Stomach (tissue), 9 donors: ENCODE measurements around the gene ZBTB7A. TPM values are rescaled to one million over a fixed set of nuclear protein-coding genes. Genes with fewer than 3 reads are reported as not detected.

Source experiments
- DNase-seq, 2 donors: peaks; one replicate each; pipeline versions ENCODE4 v3.0.0 to v3.0.0-alpha.2; 2013 to 2019
- H3K27ac ChIP-seq, 5 donors: fragments of 200-600 bp in 4 of 5; sonication (generic) in 4 of 5; one replicate each; pipeline ENCODE4 v1.5.1; 2013 to 2019; ENCODE audit warnings: mild to moderate bottlenecking in 1 of 5, moderate library complexity in 1 of 5
- H3K27me3 ChIP-seq, 3 donors: fragments of 200-600 bp; sonication (generic); one replicate each; pipeline ENCODE4 v1.5.1; 2017 to 2019; ENCODE audit warnings: mixed run types in 1 of 3
- H3K36me3 ChIP-seq, 4 donors: fragments of 200-600 bp; sonication (generic); 1 replicate in 3 of 4; 2 replicates in 1 of 4; pipeline ENCODE4 v1.5.1; 2016 to 2019
- H3K4me1 ChIP-seq, 4 donors: fragments of 200-600 bp; sonication (generic); one replicate each; pipeline ENCODE4 v1.5.1; 2016 to 2019
- H3K4me3 ChIP-seq, 4 donors: fragments of 200-600 bp; sonication (generic) in 3 of 4; one replicate each; pipeline ENCODE4 v1.5.1; 2016 to 2019; ENCODE audit warnings: mild to moderate bottlenecking in 1 of 4
- H3K9me3 ChIP-seq, 4 donors: fragments of 200-600 bp; sonication (generic); one replicate each; pipeline ENCODE4 v1.5.1; 2016 to 2019
- EP300 ChIP-seq: sonication (generic); formaldehyde crosslinking; IDR thresholded peaks from one replicate; pipeline ENCODE4 v1.6.1; 2017; ENCODE audit warnings: antibody characterized with exemption
- POLR2A ChIP-seq, 4 donors: fragments of 450-650 bp; IDR thresholded peaks; one replicate each; pipeline ENCODE4 v1.6.1; 2016; ENCODE audit warnings: antibody characterized with exemption in 4 of 4, control low read depth in 2 of 4, mild to moderate bottlenecking in 1 of 4, moderate library complexity in 1 of 4
- POLR2AphosphoS5 ChIP-seq, 3 donors: sonication (generic); formaldehyde crosslinking; IDR thresholded peaks; one replicate each; pipeline ENCODE4 v1.6.1; 2016; ENCODE audit warnings: antibody characterized with exemption in 3 of 3
- WGBS, 5 donors: extraction: QIAGEN DNeasy Blood & Tissue Kit in 3 of 5; methylation state at CpG; one replicate each; pipeline versions ENCODE4 v1.1.5 to v1.1.7; 2013 to 2018; 5-methylcytosine and 5-hydroxymethylcytosine counted together
- intact Hi-C: fragments of 100-400 bp; cut with DNase I; formaldehyde crosslinking; loops from one replicate; pipeline ENCODE4 v1.15.1; 2023; ENCODE audit warnings: low total_unique reads
- polyA plus RNA-seq, 3 donors: library from polyadenylated mRNA; stranded (reverse); fragments of 200-250 nt; gene quantifications; one replicate each; pipeline ENCODE4 v1.2.3, GENCODE V29; 2013
- total RNA-seq, 5 donors: library from RNA; depleted of rRNA; stranded (reverse); fragments of >200 nt; gene quantifications; one replicate each; pipeline versions ENCODE4 v1.1.0 to v1.2.3, GENCODE V29; 2014 to 2016
- TF ChIP-seq, protein P1 (sequence below), 7 experiments: fragments of 450-650 bp in 4 of 7; fragments of 200-600 bp in 3 of 7; sonication (generic) in 3 of 7; IDR thresholded peaks; one replicate each; pipeline ENCODE4 v1.5.1; 2016 to 2019; ENCODE audit warnings: antibody characterized with exemption in 7 of 7, control low read depth in 2 of 7, mild to moderate bottlenecking in 1 of 7
- donor health status: healthy with polysubstance abuse.
- donor health status: Bipolar disorder and iron deficiency.
- donor health status: healthy.

ZBTB7A gene
- total and polyA plus RNA-seq, 8 donors = 8.0 to 274 (median 35.5) TPM

DNA sequence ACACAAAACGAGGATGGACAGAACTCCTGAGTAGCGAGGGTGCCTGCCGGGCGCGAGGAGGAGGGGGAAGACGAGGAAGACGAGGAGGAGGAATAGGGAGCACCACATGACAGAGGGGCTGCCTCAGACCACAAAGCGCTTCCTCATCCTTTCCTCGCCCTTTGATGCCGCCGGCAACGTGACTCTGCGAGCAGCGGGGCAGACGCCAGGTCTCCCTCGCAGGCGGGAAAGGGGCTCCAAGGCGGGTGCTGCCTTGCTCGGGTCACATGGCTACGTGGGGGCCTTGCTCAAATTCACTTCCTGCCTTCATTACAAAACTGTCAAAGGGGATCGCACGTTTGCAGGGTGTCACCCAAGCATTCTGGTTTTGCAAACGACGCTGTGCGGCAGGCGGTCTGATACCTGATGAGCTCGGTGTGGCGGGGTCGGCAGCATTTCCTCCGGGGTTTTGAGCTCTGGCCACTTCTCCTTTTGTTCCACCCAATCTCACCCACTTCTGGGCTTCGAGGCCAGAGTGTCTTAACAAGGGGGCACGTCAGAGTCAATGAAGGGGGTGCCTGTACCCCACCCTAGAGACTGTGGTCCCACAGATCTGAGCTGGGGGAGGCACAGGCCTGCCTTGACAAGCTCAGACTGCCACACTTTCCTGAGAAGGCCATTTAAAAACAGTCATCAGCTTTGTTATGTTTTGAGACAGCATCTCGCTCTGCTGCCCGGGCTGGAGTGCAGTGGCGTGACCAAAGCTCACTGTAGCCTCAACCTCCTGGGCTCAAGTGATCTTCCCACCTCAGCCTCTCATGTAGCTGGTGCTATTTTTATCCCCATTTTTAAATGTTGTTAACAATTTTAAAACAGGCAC is 42.3 kb upstream of the ZBTB7A start:
- intact Hi-C loops = no loop called here
- Histone ChIP-seq H3K36me3 (peaks cover 51 to 100% (median 95%) of the 10 kb centered on the region in 4 donors), H3K4me1 (no peaks in the 10 kb centered on the region), H3K27ac (peak overlapping the region in 4 of 5 donors; percentile 7 to 38 (median 28)), H3K4me3 (no peak overlapping the region), H3K27me3 (no peaks in the 10 kb centered on the region), H3K9me3 (no peaks in the 10 kb centered on the region)
- peak; percentile 27 to 70 for DNase-seq
- TF ChIP-seq POLR2AphosphoS5 (IDR thresholded peaks at IDR 0.05) = no peak
- no peak for TF ChIP-seq EP300
- WGBS, 5 donors = 77 to 86% (median 81%) methylated on average over 35 of the region's 35 CpGs

DNA sequence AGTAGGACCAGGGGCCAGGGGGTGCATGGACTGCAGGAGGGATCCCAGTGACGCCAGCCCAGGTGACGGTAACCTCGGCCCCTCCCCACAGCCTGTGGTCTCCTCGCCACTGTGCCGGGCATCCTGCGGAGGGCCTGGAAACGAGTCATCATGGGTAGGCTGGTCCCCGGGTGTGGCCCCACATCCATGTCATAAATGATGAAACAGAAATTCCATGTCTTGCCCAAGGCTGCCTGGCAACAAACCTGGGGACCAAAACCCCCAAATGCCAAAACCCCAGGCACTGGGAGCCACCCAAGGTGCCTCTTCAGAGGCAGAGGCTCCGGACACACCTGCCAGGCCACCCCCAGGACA is 36.4 kb upstream of the ZBTB7A start:
- TF ChIP-seq, protein P1, sequence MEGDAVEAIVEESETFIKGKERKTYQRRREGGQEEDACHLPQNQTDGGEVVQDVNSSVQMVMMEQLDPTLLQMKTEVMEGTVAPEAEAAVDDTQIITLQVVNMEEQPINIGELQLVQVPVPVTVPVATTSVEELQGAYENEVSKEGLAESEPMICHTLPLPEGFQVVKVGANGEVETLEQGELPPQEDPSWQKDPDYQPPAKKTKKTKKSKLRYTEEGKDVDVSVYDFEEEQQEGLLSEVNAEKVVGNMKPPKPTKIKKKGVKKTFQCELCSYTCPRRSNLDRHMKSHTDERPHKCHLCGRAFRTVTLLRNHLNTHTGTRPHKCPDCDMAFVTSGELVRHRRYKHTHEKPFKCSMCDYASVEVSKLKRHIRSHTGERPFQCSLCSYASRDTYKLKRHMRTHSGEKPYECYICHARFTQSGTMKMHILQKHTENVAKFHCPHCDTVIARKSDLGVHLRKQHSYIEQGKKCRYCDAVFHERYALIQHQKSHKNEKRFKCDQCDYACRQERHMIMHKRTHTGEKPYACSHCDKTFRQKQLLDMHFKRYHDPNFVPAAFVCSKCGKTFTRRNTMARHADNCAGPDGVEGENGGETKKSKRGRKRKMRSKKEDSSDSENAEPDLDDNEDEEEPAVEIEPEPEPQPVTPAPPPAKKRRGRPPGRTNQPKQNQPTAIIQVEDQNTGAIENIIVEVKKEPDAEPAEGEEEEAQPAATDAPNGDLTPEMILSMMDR (IDR thresholded peaks at IDR 0.05) = no peak
- no peak for TF ChIP-seq POLR2AphosphoS5 (IDR thresholded peaks at IDR 0.05)
- no peak for TF ChIP-seq EP300
- TF ChIP-seq POLR2A (IDR thresholded peaks at IDR 0.05) = no peak
- DNase-seq = no peak
- intact Hi-C loops = no loop called here
- 60 to 87% (median 84%) methylated on average over 1 to 9 of the region's 9 CpGs for WGBS, 5 donors
- Histone ChIP-seq H3K4me3 (no peak overlapping the region), H3K36me3 (peaks cover 56 to 100% (median 97%) of the 10 kb centered on the region in 4 donors), H3K27me3 (no peaks in the 10 kb centered on the region), H3K27ac (no peak overlapping the region), H3K4me1 (no peaks in the 10 kb centered on the region), H3K9me3 (no peaks in the 10 kb centered on the region)

DNA sequence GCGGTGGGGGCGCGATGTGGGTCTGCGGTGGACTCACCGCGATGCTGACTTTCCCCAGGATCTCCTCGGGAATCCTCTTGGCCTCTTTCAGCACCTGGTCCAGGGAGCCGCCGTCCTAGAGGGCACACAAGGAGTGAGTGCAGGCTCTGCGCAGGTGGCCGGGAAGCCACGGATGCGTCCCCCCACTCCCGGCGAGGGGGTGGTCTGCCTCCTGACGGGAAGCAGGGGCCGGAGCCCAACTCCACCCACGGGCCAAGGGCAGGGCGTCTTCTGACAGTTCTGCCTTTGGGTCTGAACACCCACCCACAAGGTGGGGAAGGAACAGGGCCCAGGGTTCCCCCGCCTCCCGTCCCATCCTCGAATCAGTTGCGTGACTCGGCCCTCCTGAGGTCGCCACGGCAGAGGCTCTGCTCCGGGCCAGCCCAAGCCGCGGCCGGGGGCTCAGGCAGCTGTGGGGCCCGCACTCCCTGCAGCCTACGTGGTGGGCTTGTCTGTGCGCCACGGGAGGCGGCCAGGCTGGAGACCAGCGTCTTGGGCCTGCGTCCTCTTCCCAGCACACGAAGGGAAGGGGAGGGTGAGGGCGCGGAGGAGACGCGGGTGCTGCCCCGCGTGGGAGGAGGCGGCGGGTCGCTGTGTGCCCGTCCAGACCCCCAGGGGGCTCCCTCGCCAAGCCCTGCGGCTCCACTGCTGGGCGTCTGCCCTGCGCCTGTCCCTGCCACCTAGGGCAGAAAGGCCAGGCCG is 35.8 kb upstream of the ZBTB7A start:
- no peak for DNase-seq
- Histone ChIP-seq H3K4me1 (peaks cover 0 to under 1% (median 0%) of the 10 kb centered on the region in 4 donors), H3K27me3 (no peaks in the 10 kb centered on the region), H3K4me3 (no peak overlapping the region), H3K9me3 (no peaks in the 10 kb centered on the region), H3K36me3 (peaks cover 56 to 98% (median 97%) of the 10 kb centered on the region in 4 donors), H3K27ac (no peak overlapping the region)
- intact Hi-C loops = no loop called here
- WGBS, 5 donors = 90 to 98% (median 92%) methylated on average over 23 to 53 of the region's 53 CpGs
- no peak for TF ChIP-seq POLR2A (IDR thresholded peaks at IDR 0.05)
- TF ChIP-seq, protein P1 (IDR thresholded peaks at IDR 0.05) = no peak
- TF ChIP-seq POLR2AphosphoS5 (IDR thresholded peaks at IDR 0.05) = no peak
- TF ChIP-seq EP300 = no peak

DNA sequence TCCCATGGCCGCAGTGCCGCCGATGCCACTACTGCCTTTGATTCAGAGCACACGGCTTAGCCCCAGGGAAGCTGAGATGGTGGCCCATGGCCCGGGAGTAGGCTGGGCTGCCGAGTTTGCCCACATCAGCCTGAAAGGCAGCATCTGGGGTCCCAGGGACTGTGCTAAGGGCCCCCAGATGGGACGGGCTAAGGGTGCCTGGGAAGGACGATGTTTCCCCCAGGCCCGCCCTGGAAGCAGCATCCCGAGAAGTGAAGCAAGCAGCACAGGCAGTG is 34.7 kb upstream of the ZBTB7A start:
- no peak overlapping the region for H3K27ac ChIP-seq
- H3K36me3 ChIP-seq = peaks cover 53 to 95% (median 92%) of the 10 kb centered on the region in 4 donors
- no peak for DNase-seq
- H3K27me3 ChIP-seq = no peaks in the 10 kb centered on the region
- 90 to 99% (median 95%) methylated on average over 2 to 10 of the region's 10 CpGs for WGBS, 5 donors
- intact Hi-C loops = no loop called here
- no peaks in the 10 kb centered on the region for H3K9me3 ChIP-seq
- peaks cover 0 to 4% (median 2%) of the 10 kb centered on the region in 4 donors for H3K4me1 ChIP-seq
- no peak for TF ChIP-seq POLR2A (IDR thresholded peaks at IDR 0.05)
- TF ChIP-seq POLR2AphosphoS5 (IDR thresholded peaks at IDR 0.05) = no peak
- TF ChIP-seq, protein P1 (IDR thresholded peaks at IDR 0.05) = no peak
- TF ChIP-seq EP300 = no peak
- no peak overlapping the region for H3K4me3 ChIP-seq
